GM19468 (cell line): ENCODE measurements around the gene ST3GAL3.

Experiments used
- ATAC-seq: cut with Tn5 transposase; IDR thresholded peaks from one replicate; pipeline ENCODE4 v1.9.1; 2021; ENCODE audit warnings: mild to moderate bottlenecking, moderate library complexity, moderate number of reproducible peaks; ENCODE audit not compliant: unreplicated experiment; ENCODE audit errors: extremely low read depth

ST3GAL3 gene

GRCh38 chr1:43947874-43948437 lies 240.6 kb downstream of the ST3GAL3 start:
- no peak for ATAC-seq

- no peak for ATAC-seq
Observed at GRCh38 chr1:43949678-43950077, 242.3 kb downstream of the ST3GAL3 start.

DNA sequence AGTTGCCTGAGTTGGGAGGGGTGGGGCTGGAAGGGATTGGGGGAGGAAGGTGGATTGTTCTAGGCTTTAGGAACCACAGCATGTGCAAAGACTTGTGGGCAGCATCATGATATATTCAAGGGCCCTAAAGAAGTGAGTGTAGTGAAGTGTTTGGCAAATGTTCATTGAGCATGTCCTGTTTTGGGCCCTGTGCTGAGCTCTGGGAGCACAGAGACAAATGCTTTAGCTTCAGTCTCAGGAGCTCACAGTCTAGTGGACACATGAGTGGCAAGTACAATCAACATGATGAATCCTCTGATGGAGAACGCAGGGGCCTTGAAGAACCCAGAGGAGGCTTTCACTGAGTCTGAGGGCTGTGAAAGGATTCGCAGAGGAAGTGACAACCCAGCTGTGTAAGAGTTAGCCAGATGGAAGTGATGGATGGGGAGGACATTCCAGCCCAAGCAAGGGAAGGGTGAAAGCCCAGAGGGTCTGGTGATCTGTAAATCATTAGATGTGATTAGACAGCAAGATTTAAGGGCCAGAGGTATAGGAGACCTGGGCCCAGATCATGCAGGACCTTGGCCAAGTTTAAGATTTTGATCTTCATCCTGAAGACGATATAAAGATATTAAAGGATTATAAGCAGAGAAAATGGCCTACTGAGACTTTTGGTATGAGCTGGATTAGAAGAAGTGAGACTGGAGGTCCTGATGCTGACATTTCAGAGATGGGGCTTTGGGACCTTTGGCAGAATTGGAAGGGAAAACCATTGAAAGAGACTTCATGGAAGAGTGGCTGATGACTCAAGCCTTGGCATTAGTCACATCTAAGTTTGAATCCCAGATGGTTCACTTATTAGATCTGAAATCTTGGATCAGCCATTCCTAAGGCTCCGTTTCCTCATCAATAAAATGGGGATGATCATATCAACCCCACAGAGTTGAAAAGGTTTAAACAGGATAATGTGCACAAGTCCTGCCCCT lies 244.0 kb downstream of the ST3GAL3 start:
- no peak for ATAC-seq

GRCh38 chr1:43952731-43953346 lies 245.5 kb downstream of the ST3GAL3 start:
- no peak for ATAC-seq

DNA sequence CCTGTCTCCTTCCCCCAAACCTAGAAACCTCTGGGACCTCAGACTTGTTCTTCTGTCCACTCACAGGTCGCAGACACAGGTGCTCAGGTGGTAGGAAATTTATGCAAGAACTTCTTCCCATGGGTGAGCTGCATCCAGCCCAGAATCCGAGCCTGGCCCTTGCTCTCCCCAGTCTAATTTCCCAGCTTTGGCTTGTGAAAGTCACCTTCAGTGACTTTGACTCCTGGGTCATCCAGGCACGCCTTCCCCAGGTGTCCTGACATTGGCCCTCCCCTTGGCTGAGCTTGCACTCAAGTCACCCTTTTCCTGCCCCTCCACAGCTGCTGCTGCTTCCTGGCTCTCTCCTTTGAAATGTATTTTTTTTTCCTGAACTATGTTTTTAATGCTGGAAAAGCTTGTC lies 246.0 kb downstream of the ST3GAL3 start:
- no peak for ATAC-seq

DNA sequence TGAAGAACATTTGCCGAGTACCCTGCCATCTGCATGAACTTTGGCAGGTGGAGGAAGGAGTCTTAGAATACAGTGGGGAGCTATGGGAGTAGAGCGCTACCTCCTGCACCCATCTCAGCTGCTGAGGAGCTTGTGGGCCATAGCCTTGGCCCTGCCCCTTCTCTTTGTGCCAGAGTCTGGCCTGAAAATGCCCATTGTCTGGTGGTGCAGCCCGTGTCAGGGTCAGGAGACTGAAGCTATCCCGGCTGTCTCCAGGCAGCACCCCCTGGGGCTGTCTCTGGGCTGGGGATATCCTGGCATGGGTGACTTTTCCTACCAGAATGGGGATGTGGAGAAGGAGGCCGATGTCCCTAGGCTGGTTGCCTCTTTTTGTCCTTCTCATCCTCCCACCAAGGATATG lies 246.7 kb downstream of the ST3GAL3 start:
- no peak for ATAC-seq

GRCh38 chr1:43956234-43956633 lies 248.9 kb downstream of the ST3GAL3 start:
- ATAC-seq = no peak

DNA sequence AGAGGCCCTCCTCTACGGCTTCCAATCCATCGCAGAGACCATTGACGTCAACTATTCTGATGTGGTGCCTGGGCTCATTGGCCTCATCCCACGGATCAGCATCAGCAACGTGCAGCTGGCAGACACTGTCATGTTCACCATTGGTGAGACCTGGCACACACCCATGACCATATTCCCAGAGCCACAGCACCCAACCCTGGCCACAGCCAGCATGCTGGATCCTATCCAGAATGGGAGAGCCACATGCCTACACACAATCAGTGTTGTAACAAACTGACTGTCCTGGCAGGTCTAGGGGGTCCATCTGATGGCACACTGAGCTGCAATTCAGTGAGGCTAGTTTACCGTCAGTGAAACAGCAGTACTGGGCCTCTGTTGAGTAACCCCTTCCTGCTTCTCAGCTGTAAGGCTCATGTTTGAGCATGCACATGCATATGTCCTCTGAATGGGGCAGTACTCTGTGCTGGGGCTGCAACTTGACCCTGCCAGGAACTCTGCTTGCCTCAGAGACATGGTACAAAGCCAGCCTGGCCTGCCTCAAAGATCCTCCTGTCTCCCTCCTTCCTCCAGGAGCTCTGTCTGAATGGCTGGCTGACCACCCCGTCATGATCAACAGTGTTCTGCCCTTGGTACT lies 250.2 kb downstream of the ST3GAL3 start:
- ATAC-seq = no peak

DNA sequence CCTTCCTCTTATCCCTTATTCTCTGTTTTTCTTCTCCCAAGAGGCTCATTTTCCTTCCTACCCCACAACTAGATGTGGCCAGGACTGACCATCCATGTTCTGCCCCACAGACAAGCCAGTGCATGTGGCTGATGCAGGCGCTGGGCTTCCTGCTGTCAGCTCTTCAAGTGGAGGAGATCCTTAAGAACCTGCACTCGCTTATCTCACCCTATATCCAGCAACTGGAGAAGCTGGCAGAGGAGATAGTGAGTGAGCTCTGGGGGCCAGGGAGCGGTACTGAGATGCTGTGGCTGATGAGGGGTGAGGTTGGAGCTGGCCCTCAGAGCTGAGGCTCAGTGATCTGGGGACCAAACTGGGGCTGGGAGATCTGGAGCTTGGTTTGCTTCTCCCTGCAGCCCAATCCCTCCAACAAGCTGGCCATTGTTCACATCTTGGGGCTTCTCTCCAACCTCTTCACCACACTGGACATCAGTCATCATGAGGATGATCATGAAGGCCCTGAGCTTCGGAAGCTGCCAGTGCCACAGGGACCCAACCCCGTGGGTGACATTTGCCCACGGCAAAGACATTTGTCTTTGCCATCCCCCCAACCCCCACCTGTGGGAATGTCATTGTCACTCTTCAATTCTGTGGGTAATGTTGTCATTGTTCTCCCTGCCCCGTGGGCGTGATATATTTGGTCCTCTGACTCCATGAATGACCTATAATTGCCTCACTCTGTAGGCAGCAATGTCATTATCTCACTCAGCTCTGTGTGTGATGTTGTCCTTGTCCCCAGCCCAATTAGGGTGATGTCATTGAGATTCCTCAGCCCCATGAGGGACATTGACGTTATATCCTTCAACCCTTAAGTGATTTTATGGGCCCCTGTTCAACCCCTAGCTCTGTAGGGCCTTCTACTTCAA lies 251.3 kb downstream of the ST3GAL3 start:
- no peak for ATAC-seq

DNA sequence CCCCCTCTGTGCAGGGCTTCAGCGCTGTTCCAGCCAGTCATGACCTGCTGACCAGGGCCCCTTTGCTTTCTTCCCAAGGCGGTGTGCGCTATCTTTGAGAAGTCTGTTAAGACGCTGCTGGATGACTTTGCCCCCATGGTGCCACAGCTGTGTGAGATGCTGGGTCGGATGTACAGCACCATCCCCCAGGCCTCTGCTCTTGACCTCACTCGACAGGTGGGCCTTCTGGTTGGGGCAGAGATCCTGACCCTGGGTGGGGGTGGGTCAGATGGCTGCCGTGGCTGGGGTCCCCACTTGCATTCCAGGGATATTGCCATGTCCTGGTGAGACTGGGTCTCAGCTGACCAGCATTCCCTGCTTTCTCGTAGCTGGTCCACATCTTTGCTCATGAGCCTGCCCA lies 253.5 kb downstream of the ST3GAL3 start:
- ATAC-seq = no peak

GRCh38 chr1:43961692-43962091 lies 254.4 kb downstream of the ST3GAL3 start:
- ATAC-seq = no peak

GRCh38 chr1:43962324-43962723 lies 255.0 kb downstream of the ST3GAL3 start:
- ATAC-seq = no peak

DNA sequence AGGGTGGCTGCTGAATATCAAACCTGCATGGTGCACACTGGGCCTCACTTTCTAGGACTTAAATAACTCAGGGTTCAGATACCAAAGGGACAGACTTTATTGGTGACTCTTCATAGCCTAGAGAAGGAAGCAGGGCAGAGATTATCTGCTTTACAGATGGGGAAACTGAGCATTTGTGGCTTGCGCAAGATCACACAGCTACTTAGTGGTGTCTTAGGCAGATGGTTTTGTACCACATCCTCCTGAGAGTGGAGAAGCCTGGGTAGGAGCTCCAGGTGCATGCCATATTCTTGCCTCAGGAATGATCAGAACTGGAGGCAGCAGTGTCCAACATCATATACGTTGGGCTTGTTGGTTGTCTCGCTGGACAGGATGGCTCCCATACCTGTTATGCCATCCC lies 255.7 kb downstream of the ST3GAL3 start:
- no peak for ATAC-seq

DNA sequence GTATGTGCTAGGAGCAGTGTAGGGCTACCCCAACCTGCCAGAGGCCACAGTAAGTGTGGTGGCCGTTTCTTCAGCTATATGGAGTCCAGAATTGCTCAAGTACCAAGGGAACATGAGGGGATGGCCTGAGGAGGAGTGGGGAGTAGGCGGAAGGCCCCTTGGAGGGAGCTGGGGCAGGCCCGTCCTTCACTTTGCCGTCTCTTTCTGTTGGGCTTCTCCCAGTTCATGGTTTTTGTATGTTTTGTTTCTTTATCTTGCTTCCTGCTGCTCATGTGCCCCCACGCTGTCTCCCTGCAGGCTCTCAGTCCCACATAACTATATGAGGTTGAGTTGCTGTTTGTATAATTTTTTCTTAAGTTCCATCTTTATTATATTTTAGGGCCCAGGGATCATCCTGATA lies 256.6 kb downstream of the ST3GAL3 start:
- no peak for ATAC-seq

GRCh38 chr1:43965316-43965715 lies 258.0 kb downstream of the ST3GAL3 start:
- ATAC-seq = no peak

DNA sequence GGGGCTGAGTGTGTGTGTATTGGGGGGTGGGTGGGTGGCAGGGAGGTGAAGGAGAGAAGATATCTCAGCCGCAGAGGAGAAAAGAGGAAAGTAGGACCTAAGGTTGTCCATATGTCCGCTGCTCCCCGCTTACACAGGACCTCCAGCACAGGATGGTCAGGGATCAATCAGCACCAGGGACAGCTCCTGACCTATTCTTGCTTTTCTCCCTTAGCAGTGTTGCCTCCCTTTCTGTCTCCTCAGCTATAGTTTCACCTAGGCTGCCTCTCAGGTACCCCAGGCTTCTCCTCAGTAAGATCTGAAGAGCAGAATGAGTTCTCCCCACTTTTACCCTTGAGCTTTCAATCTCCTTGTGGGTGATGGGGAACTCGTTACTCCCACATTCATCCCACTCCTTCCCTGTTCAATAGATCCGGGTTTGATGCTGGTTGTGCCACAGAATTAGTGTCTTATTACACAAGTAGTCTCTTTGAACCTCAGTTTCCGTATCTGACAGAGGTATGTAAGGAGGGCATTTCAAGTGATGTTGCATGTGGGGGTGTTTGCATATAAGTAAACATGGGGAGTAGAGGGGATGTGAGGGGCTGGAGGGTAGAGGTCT lies 261.1 kb downstream of the ST3GAL3 start:
- ATAC-seq = no peak

DNA sequence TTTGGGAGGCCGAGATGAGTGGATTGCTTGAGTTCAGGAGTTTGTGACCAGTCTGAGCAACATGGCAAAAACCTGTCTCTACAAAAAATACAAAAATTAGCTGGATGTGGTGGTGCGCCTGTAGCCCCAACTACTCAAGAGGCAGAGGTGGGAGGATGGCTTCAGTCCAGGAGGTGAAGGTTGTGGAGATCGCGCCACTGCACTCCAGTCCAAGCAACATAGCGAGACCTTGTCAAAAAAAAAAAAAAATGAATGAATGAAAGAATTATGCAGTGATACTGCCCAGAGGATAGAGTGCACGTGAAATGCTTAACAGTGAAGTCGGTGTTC lies 262.0 kb downstream of the ST3GAL3 start:
- no peak for ATAC-seq

- peak; percentile 76 for ATAC-seq
Observed at GRCh38 chr1:43969746-43970466, 262.6 kb downstream of the ST3GAL3 start, which contains the start of gene DPH2. Gene DPH2 (plus strand): TSS chr1:43970010. CDS start chr1:43970176, 166 bp downstream.

DNA sequence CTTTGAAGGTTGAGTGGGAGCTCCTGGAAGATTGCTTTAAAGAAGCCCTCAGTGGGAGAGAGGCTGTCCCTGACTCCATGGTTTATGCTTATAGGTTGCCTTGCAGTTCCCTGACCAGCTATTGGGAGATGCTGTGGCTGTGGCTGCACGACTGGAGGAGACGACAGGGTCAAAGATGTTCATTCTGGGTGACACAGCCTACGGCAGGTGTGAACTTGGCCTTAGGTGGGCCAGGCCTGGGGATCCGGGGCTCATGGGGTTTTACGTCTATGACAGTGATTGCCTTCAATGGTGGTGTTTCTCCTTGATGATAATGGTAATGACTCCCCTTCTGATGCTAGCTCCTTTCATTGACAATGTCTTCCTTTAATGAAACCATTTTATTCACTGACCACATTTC lies 263.2 kb downstream of the ST3GAL3 start:
- ATAC-seq = no peak
